K562 (cell line): Measurements from ENCODE around the gene AMIGO1. TPM values are rescaled to one million over a fixed set of nuclear protein-coding genes. Genes with fewer than 3 reads are reported as not detected.

Source experiments
- ATAC-seq: fragments of 200-7000 bp; cut with Tn5 transposase; 3 replicates; pipeline ENCODE4 v1.9.1; 2020; ENCODE audit warnings: moderate library complexity
- BruUV-seq: library from RNA; stranded (reverse); fragments of 400-500 nt; replicated peaks from 2 replicates; lab custom pipeline; 2021; lab: Mats Ljungman, UMichigan
- CTCF ChIA-PET: fragments of 300-600 bp; formaldehyde crosslinking; extraction: SDS; loops from one replicate; lab custom pipeline; 2021; ENCODE audit warnings: low intra/inter-chr PET ratio; lab: Yijun Ruan, JAX
- POLR2A ChIA-PET: fragments of 300-600, 350-650 bp; sonication (Branson Sonifier 250); formaldehyde crosslinking; extraction: SDS; loops from one replicate; lab custom pipeline; 2021; ENCODE audit warnings: antibody characterized with exemption, inconsistent platforms; lab: Yijun Ruan, JAX
- DNase-seq, 4 experiments: peaks; one replicate each; pipeline versions ENCODE4 v3.0.0 to v3.0.0-alpha.2; 2011 to 2018; ENCODE audit warnings: low spot score in 3 of 4, mixed read lengths in 3 of 4; ENCODE audit errors: extremely low read depth in 1 of 4
- FAIRE-seq: peaks from 2 replicates; lab custom pipeline; 2011; peaks lifted over from hg19 to GRCh38; lab: Jason Lieb, UNC
- H2AFZ ChIP-seq: 2 replicates; pipeline ENCODE4 v1.6.0; 2011; ENCODE audit warnings: low read depth, low read length, control low read depth, inconsistent platforms
- H3K27ac ChIP-seq: fragments of 200-600 bp; 3 replicates; pipeline ENCODE4 v1.8.0; 2011; ENCODE audit warnings: low read depth, mild to moderate bottlenecking, control low read depth, inconsistent platforms, low read length, moderate library complexity, mixed read lengths; ENCODE audit errors: extremely low read depth
- H3K27me3 ChIP-seq, 2 experiments: fragments of 300-600 bp in 1 of 2; 2 replicates in 1 of 2; 3 replicates in 1 of 2; pipeline versions ENCODE4 v1.6.0 to v1.8.0; 2011; ENCODE audit warnings: inconsistent platforms in 2 of 2, low read length in 2 of 2, mild to moderate bottlenecking in 1 of 2, mixed read lengths in 1 of 2, moderate library complexity in 1 of 2; ENCODE audit not compliant: control insufficient read depth in 2 of 2, insufficient read depth in 2 of 2
- H3K36me3 ChIP-seq: fragments of 300-600 bp; 3 replicates; pipeline ENCODE4 v1.8.0; 2011; ENCODE audit warnings: mild to moderate bottlenecking, low read length, inconsistent platforms; ENCODE audit not compliant: control insufficient read depth, insufficient read depth
- H3K4me1 ChIP-seq, 2 experiments: fragments of 200-600 bp in 1 of 2; replicated peaks in 1 of 2; 2 replicates in 1 of 2; 3 replicates in 1 of 2; pipeline versions ENCODE4 v1.5.1 to v1.8.0; 2011; ENCODE audit warnings: inconsistent platforms in 2 of 2, low read length in 2 of 2, mild to moderate bottlenecking in 1 of 2, mixed read lengths in 1 of 2, moderate library complexity in 1 of 2; ENCODE audit not compliant: control insufficient read depth in 2 of 2, insufficient read depth in 2 of 2
- H3K4me2 ChIP-seq: 2 replicates; pipeline ENCODE4 v1.6.1; 2011; ENCODE audit warnings: low read length, control low read depth, inconsistent platforms, mixed read lengths; ENCODE audit not compliant: insufficient read depth
- H3K4me3 ChIP-seq: fragments of 200-600 bp; sonication (generic), shearing (Covaris generic); 2 replicates; pipeline ENCODE4 v1.5.1; 2016; ENCODE audit warnings: control low read depth, inconsistent platforms
- H3K79me2 ChIP-seq: fragments of 200-600 bp; 3 replicates; pipeline ENCODE4 v1.8.0; 2011; ENCODE audit warnings: low read length, inconsistent platforms; ENCODE audit not compliant: control insufficient read depth, insufficient read depth
- H3K9ac ChIP-seq, 2 experiments: 2 replicates each; pipeline versions ENCODE4 v1.6.0 to v1.6.1; 2011; ENCODE audit warnings: low read depth in 2 of 2, low read length in 2 of 2, control low read depth in 1 of 2, inconsistent platforms in 1 of 2, mild to moderate bottlenecking in 1 of 2, mixed read lengths in 1 of 2; ENCODE audit not compliant: insufficient read depth in 1 of 2
- H3K9me1 ChIP-seq: one replicate; pipeline ENCODE4 v1.6.0; 2011; ENCODE audit warnings: inconsistent platforms, mild to moderate bottlenecking, low read length, moderate library complexity; ENCODE audit not compliant: control insufficient read depth, insufficient read depth
- H3K9me3 ChIP-seq: replicated peaks from 2 replicates; pipeline ENCODE4 v1.5.1; 2011; ENCODE audit warnings: low read depth, low read length, inconsistent platforms; ENCODE audit not compliant: control insufficient read depth, insufficient read depth
- H4K20me1 ChIP-seq: replicated peaks from 2 replicates; pipeline ENCODE4 v1.6.1; 2011; ENCODE audit warnings: low read length, inconsistent platforms, mixed read lengths; ENCODE audit not compliant: control insufficient read depth, insufficient read depth
- HDAC6 ChIP-seq: IDR thresholded peaks from 2 replicates; pipeline ENCODE4 v1.6.1; 2012; ENCODE audit warnings: low read depth, mild to moderate bottlenecking, control low read depth, inconsistent platforms, low read length, moderate library complexity
- NCOA4 ChIP-seq: fragments of 450-650 bp; IDR thresholded peaks from 2 replicates; pipeline ENCODE4 v1.6.1; 2018; ENCODE audit warnings: mild to moderate bottlenecking; ENCODE audit not compliant: partially characterized antibody
- NFRKB ChIP-seq: fragments of 450-650 bp; IDR thresholded peaks from 2 replicates; pipeline ENCODE4 v1.6.1; 2016; ENCODE audit warnings: low read depth
- NR2C2 ChIP-seq, 2 experiments: fragments of 200-800 bp in 1 of 2; sonication (Bioruptor generic) in 1 of 2; sonication (generic) in 1 of 2; formaldehyde crosslinking in 1 of 2; IDR thresholded peaks; 2 replicates each; pipeline versions ENCODE4 v1.6.1 to v1.8.0; 2016 to 2022; ENCODE audit warnings: mild to moderate bottlenecking in 1 of 2, missing compliant biosample characterization in 1 of 2, missing genetic modification characterization in 1 of 2, missing genetic modification reagents in 1 of 2
- POLR2A ChIP-seq: fragments of 450-650 bp; conservative IDR thresholded peaks from 2 replicates; pipeline ENCODE4 v1.6.1; 2016
- POLR2H ChIP-seq: IDR thresholded peaks from 2 replicates; pipeline ENCODE4 v1.6.1; 2016; ENCODE audit warnings: missing genetic modification characterization, low read depth, mild to moderate bottlenecking, control low read depth, missing compliant biosample characterization, moderate library complexity
- SMAD2 ChIP-seq: fragments of 150-350 bp; IDR thresholded peaks from 2 replicates; pipeline ENCODE4 v1.6.1; 2014; ENCODE audit warnings: low read depth, mild to moderate bottlenecking, low read length
- SNAPC5 ChIP-seq: fragments of 250-450 bp; sonication (Bioruptor Pico); IDR thresholded peaks from 2 replicates; pipeline ENCODE4 v1.8.0; 2021; ENCODE audit warnings: moderate library complexity, mild to moderate bottlenecking, inconsistent platforms
- ZNF384 ChIP-seq: IDR thresholded peaks from 2 replicates; pipeline ENCODE4 v1.6.1; 2012; ENCODE audit warnings: low read depth, low read length, improper control_type of control experiment
- ZNF586 ChIP-seq: fragments of 450-650 bp; formaldehyde crosslinking; conservative IDR thresholded peaks from 2 replicates; pipeline ENCODE4 v1.4.0; 2020; ENCODE audit warnings: mild to moderate bottlenecking, moderate library complexity
- WGBS: fragments of 100-300 bp; shearing (Covaris generic); methylation state at CpG from one replicate; pipeline ENCODE4 v1.1.6; 2016; ENCODE audit warnings: low coverage, mixed read lengths; ENCODE audit not compliant: insufficient coverage; ENCODE audit errors: missing lambda C conversion rate; 5-methylcytosine and 5-hydroxymethylcytosine counted together
- in situ Hi-C: fragments of 300-500 bp; cut with MboI; formaldehyde crosslinking; loops from 4 replicates; pipeline ENCODE4 v1.15.0; 2018; ENCODE audit warnings: inconsistent platforms, mixed read lengths
- intact Hi-C: fragments of 100-400 bp; cut with micrococcal nuclease; formaldehyde crosslinking; loops from 2 replicates; pipeline ENCODE4 v1.14.2; 2022
- polyA plus RNA-seq, 8 experiments: library from polyadenylated mRNA; depleted of rRNA in 4 of 8; stranded (reverse) in 5 of 8; unstranded in 3 of 8; fragments of >200 nt; fragmentation: Nextera tagmentation in 2 of 8; fragmentation: Illumina TruSeq in 1 of 8; extraction: Ambion mirVana in 2 of 8; extraction: Trizol in 1 of 8; gene quantifications; 2 replicates each; pipeline versions ENCODE4 v1.2.1 to v1.2.3, GENCODE V29; 2011 to 2014; ENCODE audit warnings: inconsistent platforms in 1 of 8, missing spikeins in 1 of 8
- total RNA-seq, 7 experiments: library from RNA; depleted of rRNA in 6 of 7; stranded (reverse); fragments of >200 nt in 6 of 7; fragmentation: Illumina TruSeq in 2 of 7; extraction: Trizol in 2 of 7; gene quantifications; 2 replicates each; pipeline versions ENCODE4 v1.2.1 to v1.2.3, GENCODE V29; 2011 to 2021; ENCODE audit warnings: low replicate concordance in 1 of 7

The AMIGO1 gene
- total and polyA plus RNA-seq, 9 of the 15 experiments (the other 6 are each of a cell fraction or from before 2014, with no cell fraction given) = 0.24 to 1.0 (median 0.54) TPM

GRCh38 chr1:109504974-109505373 lies 4.6 kb downstream of the AMIGO1 start (continued):
- no peak for TF ChIP-seq POLR2H

- Histone ChIP-seq H3K79me2 (no peaks in the 10 kb centered on the region), H3K4me3 (no peak overlapping the region), H3K4me1 (peaks cover 14 to 31% of the 10 kb centered on the region in 2 experiments), H3K36me3 (peaks cover 8% of the 10 kb centered on the region; the same call in 1 of the 3 replicates), H3K9me3 (no peaks in the 10 kb centered on the region), H3K4me2 (no peak overlapping the region), H3K27me3 (peaks cover 10 to 25% of the 10 kb centered on the region in 2 experiments; a peak in 4 of 5 replicates), H3K9me1 (no peaks in the 10 kb centered on the region), H3K9ac (no peak overlapping the region), H2AFZ (no peak overlapping the region), H4K20me1 (peaks cover 8% of the 10 kb centered on the region; the same call in 1 of the 2 replicates), H3K27ac (no peak overlapping the region)
- ChIA-PET CTCF (no interaction called here), POLR2A (interaction anchor here (0.7 to 5.0 kb wide), 4 partner anchors 10 to 73 kb away, joined by 3 to 24 read pairs (median 4); partner anchors contain the start of gene CYB561D1)
- WGBS = 22% methylated on average over 5 of the region's 5 CpGs
- BruUV-seq = no TSS peak
- in situ Hi-C loops (no loop called here), intact Hi-C loops (no loop called here)
- TF ChIP-seq NCOA4 (no peak), NFRKB (no peak), ZNF384 (no peak), HDAC6 (no peak), POLR2A (no peak), SNAPC5 (CRISPR knock-in tag) (no peak), NR2C2 (CRISPR knock-in tag; IDR thresholded peaks at IDR 0.05) (no peak), NR2C2 (tag; IDR thresholded peaks at IDR 0.05) (no peak), SMAD2 (no peak), ZNF586 (no peak)
- FAIRE-seq (no peak), DNase-seq (no peak), ATAC-seq (no peak)
Measured at GRCh38 chr1:109503935-109504334, 5.6 kb downstream of the AMIGO1 start.
